NB4 (cell line): ENCODE measurements around the gene PRR7.

ENCODE experiments used
- CTCF ChIP-seq: IDR thresholded peaks from one replicate; pipeline ENCODE4 v1.5.1; 2012; ENCODE audit warnings: low read depth, low read length
- MAX ChIP-seq: IDR thresholded peaks from 2 replicates; pipeline ENCODE4 v1.6.1; 2011; ENCODE audit warnings: low read depth, low read length
- MYC ChIP-seq: IDR thresholded peaks from 2 replicates; pipeline ENCODE4 v1.6.1; 2011; ENCODE audit warnings: low read depth, low read length

GRCh38 chr5:177428574-177429217 lies 17.9 kb upstream of the PRR7 start:
- no peak for TF ChIP-seq CTCF
- TF ChIP-seq MAX: no peak
- no peak for TF ChIP-seq MYC
